Right cardiac atrium (tissue), 5 donors: Measurements from ENCODE around the gene ZBTB12. TPM values are rescaled to one million over a fixed set of nuclear protein-coding genes. Genes with fewer than 3 reads are reported as not detected.
"Not testable (repeated sequence)": the region's sequence is repeated elsewhere in the genome, so short reads cannot be mapped to it uniquely, and the experiment has no call there.

ENCODE experiments used
- ATAC-seq, 2 donors: fragments of 200-7000 bp; cut with Tn5 transposase; one replicate each; pipeline versions ENCODE4 v1.8.0 to v1.9.1; 2020; ENCODE audit warnings: moderate library complexity in 2 of 2, mild to moderate bottlenecking in 1 of 2
- DNase-seq, 3 donors: peaks; one replicate each; pipeline ENCODE4 v3.0.0-alpha.2; 2020
- H3K27ac ChIP-seq: one replicate; pipeline ENCODE4 v1.5.1; 2013; ENCODE audit warnings: mild to moderate bottlenecking, low read length, control low read depth, moderate library complexity
- H3K27me3 ChIP-seq: one replicate; pipeline ENCODE4 v1.6.1; 2013; ENCODE audit not compliant: control insufficient read depth, insufficient read depth
- H3K4me1 ChIP-seq: one replicate; pipeline ENCODE4 v1.6.1; 2013; ENCODE audit warnings: low read length; ENCODE audit not compliant: control insufficient read depth, insufficient read depth
- H3K4me3 ChIP-seq: one replicate; pipeline ENCODE4 v1.5.1; 2013; ENCODE audit warnings: low read length, control low read depth
- H3K9me3 ChIP-seq: one replicate; pipeline ENCODE4 v1.6.1; 2013; ENCODE audit warnings: low read length; ENCODE audit not compliant: control insufficient read depth
- WGBS: extraction: QIAGEN DNeasy Blood & Tissue Kit; methylation state at CpG from one replicate; pipeline ENCODE4 v1.1.7; 2013; 5-methylcytosine and 5-hydroxymethylcytosine counted together
- intact Hi-C, 4 donors: fragments of 100-400 bp; cut with DNase I; formaldehyde crosslinking; loops; one replicate each; pipeline versions ENCODE4 v1.11.0 to v1.14.0; 2022 to 2023
- polyA plus RNA-seq: library from polyadenylated mRNA; stranded (reverse); fragments of 200-250 nt; gene quantifications from one replicate; pipeline ENCODE4 v1.2.3, GENCODE V29; 2013
- total RNA-seq, 4 donors: library from RNA; stranded (reverse); fragmentation: NEBNext Ultra II Directional; extraction: Animal tissue kit (Norgen Biotek cat#: 25700); gene quantifications; one replicate each; pipeline ENCODE4 v1.2.1, GENCODE V29; 2021
- donor health status: healthy with polysubstance abuse.
- donor health status: DM: no; HTN: yes; CAD: no.
- donor health status: DM: no; HTN: no; CAD: no.
- donor health status: DM: no; HTN: yes; CAD: no; lungs with severe emphysema.
- donor health status: DM: yes; HTN: yes; CAD: no.

Gene ZBTB12
- total and polyA plus RNA-seq, 5 donors, result 1.6 to 5.0 (median 3.0) TPM

- ATAC-seq (no peak), DNase-seq (no peak)
- Histone ChIP-seq H3K4me1 (no peaks in the 10 kb centered on the region), H3K9me3 (no peaks in the 10 kb centered on the region), H3K4me3 (no peak overlapping the region), H3K27me3 (no peaks in the 10 kb centered on the region), H3K27ac (no peak overlapping the region)
- intact Hi-C loops, result no loop called here
- 78% methylated on average over 6 of the region's 6 CpGs for WGBS
These were observed 17.9 kb upstream of the ZBTB12 start for GRCh38 chr6:31919624-31920303.

- Histone ChIP-seq H3K27me3 (no peaks in the 10 kb centered on the region), H3K27ac (no peak overlapping the region), H3K4me3 (no peak overlapping the region), H3K4me1 (no peaks in the 10 kb centered on the region), H3K9me3 (no peaks in the 10 kb centered on the region)
- DNase-seq, result no peak
- intact Hi-C loops, result no loop called here
- no peak for ATAC-seq
- WGBS, result 81% methylated on average over 8 of the region's 8 CpGs
These were observed 16.3 kb upstream of the ZBTB12 start for GRCh38 chr6:31918069-31918720.

GRCh38 chr6:31915756-31916155 is 13.9 kb upstream of the ZBTB12 start:
- intact Hi-C loops, result no loop called here

DNA sequence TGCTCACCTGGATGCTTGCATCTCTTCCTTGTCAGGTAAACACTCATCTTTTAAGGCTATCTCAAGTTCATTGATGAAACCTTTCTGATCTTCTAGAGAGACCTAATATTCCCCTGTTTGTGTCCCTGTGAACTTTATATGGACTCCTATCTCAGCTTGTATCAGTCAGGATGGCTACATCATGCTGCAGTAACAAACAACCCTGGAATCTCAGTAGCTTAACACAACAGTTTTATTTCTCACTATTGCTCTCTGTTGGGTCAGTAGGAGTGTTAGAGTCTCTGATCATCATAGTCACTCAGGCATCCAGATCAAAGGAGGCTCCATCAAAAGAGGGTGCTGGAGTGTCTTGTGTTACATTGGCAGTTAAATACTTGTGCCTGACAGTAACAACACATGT is 13.5 kb upstream of the ZBTB12 start:
- no peak overlapping the region for H3K27ac ChIP-seq
- H3K4me3 ChIP-seq, result no peak overlapping the region
- ATAC-seq (no peak), DNase-seq (no peak)
- H3K27me3 ChIP-seq, result no peaks in the 10 kb centered on the region
- intact Hi-C loops, result no loop called here
- H3K9me3 ChIP-seq, result no peaks in the 10 kb centered on the region
- no peaks in the 10 kb centered on the region for H3K4me1 ChIP-seq

More at GRCh38 chr6:31915756-31916155, 13.9 kb upstream of the ZBTB12 start:
- Histone ChIP-seq H3K27me3 (no peaks in the 10 kb centered on the region), H3K27ac (no peak overlapping the region), H3K4me3 (no peak overlapping the region), H3K4me1 (no peaks in the 10 kb centered on the region), H3K9me3 (no peaks in the 10 kb centered on the region)
- ATAC-seq (no peak), DNase-seq (no peak)
- 82% methylated on average over 6 of the region's 6 CpGs for WGBS

DNA sequence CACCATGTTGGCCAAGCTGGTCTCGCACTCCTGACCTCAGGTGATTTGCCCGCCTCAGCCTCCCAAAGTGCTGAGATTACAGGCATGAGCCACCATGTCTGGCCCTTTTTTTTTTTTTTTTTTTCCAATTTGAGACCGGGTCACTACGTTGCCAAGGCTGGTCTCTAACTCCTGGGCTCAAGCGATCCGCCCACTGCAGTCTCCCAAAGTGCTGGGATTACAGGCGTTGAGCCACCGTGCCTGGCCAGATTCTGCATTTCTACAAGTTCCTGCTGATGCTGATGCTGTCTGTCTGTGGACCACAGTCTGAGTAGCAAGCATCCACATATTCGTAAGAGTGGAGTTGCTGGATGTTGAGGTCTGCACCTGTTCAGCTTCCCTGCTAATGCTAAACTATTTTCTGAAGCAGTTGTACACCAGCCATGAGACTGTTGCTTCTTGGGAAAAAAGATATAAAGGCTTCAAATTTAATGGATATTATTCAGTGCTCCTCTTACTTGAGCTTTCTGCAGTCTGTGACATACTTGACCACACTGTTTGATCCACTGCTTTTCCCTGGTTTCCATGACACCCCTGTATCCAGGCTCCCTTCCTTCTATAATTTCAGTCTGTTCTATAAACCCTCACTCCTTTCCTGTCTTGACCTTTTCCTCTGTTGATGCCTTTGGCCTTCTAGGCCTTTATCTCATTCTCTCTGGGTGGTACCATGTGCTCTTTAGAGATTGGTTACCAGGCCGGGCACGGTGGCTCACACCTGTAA is 10.1 kb upstream of the ZBTB12 start:
- DNase-seq, result no peak
- no peaks in the 10 kb centered on the region for H3K4me1 ChIP-seq
- no peak for ATAC-seq
- H3K4me3 ChIP-seq, result no peak overlapping the region
- whole genome bisulfite sequencing, result 69% methylated on average over 11 of the region's 11 CpGs
- intact Hi-C loops, result no loop called here
- H3K27ac ChIP-seq, result no peak overlapping the region
- no peaks in the 10 kb centered on the region for H3K27me3 ChIP-seq
- H3K9me3 ChIP-seq, result no peaks in the 10 kb centered on the region

DNA sequence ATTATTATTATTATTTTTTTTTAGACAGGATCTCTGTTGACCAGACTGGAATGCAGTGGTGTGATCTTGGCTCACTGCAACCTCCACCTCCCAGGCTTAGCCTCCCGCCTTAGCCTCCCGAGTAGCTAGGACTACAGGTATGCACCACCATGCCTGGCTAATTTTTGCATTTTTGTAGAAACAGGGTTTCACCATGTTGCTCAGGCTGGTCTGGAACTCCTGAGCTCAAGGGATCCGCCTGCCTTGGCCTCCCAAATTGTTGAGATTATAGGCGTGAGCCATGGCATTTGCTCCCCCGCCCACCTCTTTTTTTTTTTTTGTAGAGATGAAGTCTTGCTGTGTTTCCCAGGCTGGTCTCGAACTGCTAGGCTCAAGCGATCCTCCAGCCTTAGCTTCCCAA is 7.4 kb upstream of the ZBTB12 start:
- not testable (repeated sequence) for DNase-seq, H3K9me3 ChIP-seq, H3K4me1 ChIP-seq, H3K27ac ChIP-seq, ATAC-seq, H3K27me3 ChIP-seq, H3K4me3 ChIP-seq
- 70% methylated on average over 7 of the region's 7 CpGs for WGBS
- intact Hi-C loops, result loop anchor here in 2 of 4 donors (10.0 kb wide), 1 partner anchor 46 kb away; the partner anchor contains the start of genes NELFE (in 2 of the 2) and SKIC2 (in 2 of the 2)

GRCh38 chr6:31908791-31909190 is 6.9 kb upstream of the ZBTB12 start:
- H3K9me3 ChIP-seq, result no peaks in the 10 kb centered on the region
- ATAC-seq, result no peak
- H3K4me1 ChIP-seq, result no peaks in the 10 kb centered on the region
- no peak overlapping the region for H3K27ac ChIP-seq
- intact Hi-C loops, result loop anchor here in 2 of 4 donors (10.0 kb wide), 1 partner anchor 46 kb away; the partner anchor contains the start of genes NELFE (in 2 of the 2) and SKIC2 (in 2 of the 2)
- WGBS, result 61% methylated on average over 4 of the region's 4 CpGs
- no peak overlapping the region for H3K4me3 ChIP-seq
- H3K27me3 ChIP-seq, result no peaks in the 10 kb centered on the region
- DNase-seq, result no peak

DNA sequence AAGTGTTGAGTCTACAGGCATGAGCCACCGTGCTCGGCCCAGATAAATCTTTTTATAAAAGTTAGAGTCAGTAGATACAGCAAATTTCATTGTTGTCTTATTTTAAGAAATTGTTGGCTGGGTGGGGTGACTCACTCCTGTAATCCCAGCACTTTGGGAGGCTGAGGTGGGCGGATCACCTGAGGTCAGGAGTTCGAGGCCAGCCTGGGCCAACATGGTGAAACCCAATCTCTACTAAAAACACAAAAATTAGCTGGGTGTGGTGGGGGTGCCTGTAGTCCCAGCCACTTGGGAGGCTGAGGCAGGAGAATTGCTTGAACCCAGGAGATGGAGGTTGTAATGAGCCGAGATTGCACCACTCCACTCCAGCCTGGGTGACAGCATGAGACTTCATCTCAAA is 6.4 kb upstream of the ZBTB12 start:
- intact Hi-C loops, result loop anchor here in 2 of 4 donors (10.0 kb wide), 1 partner anchor 47 kb away; the partner anchor contains the start of genes NELFE (in 2 of the 2) and SKIC2 (in 2 of the 2)
- WGBS, result 89% methylated on average over 5 of the region's 5 CpGs
- H3K9me3 ChIP-seq, H3K27ac ChIP-seq, H3K4me3 ChIP-seq, H3K27me3 ChIP-seq, H3K4me1 ChIP-seq, ATAC-seq, DNase-seq: not testable (repeated sequence)

DNA sequence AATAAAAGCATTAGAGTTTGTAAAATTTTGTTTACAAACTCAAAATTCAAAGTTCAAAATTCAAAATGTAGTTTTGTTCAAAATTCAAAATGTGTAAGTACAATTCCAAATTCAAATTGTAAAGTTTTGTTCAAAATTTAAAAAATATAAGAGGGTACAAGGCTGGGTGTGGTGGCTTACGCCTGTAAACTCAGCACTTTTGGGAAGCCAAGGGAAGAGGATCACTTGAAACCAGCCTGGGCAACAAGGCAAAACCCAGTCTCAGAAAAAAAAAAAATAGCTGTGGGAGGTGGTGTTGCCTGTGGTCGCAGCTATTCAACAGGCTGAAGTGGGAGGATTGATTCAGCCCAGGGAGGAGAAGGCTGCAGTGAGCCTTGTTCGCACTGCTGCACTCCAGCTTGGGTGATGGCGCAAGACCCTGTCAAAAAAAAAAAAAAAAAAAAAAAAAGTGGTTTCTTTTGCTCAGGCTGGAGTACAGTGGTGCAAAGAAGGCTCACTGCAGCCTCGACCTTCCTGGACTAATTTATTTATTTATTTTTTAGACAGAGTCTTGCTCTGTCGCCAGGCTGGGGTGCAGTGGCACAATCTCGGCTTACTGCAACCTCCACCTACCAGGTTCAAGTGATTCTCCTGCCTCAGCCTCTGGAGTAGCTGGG is 5.4 kb upstream of the ZBTB12 start:
- Histone ChIP-seq H3K4me3 (no peak overlapping the region), H3K4me1 (no peaks in the 10 kb centered on the region), H3K9me3 (no peaks in the 10 kb centered on the region), H3K27ac (no peak overlapping the region), H3K27me3 (no peaks in the 10 kb centered on the region)
- no peak for DNase-seq
- intact Hi-C loops, result loop anchor here in 2 of 4 donors (10.0 kb wide), 1 partner anchor 48 kb away; the partner anchor contains the start of genes NELFE (in 2 of the 2) and SKIC2 (in 2 of the 2)
- ATAC-seq, result peak in 1 of 2 donors; percentile 42
- 46% methylated on average over 7 of the region's 7 CpGs for WGBS

DNA sequence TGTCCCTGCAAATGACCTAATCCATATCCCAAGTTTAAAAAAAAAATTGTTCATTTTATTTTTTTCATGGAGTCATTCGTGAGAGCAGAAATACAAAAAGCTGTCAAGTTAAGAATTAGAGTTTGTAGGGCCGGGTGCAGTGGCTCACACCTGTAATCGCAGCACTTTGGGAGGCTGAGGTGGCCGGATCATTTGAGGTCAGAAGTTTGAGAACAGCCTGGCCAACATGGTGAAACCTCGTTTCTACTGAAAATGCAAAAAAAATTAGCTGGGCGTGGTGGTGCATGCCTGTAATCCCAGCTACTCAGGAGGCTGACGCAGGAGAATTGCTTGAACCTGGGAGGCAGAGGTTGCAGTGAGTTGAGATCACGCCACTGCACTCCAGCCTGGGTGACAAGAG is 4.8 kb upstream of the ZBTB12 start:
- WGBS, result 77% methylated on average over 8 of the region's 8 CpGs
- intact Hi-C loops, result loop anchor here in 2 of 4 donors (10.0 kb wide), 1 partner anchor 48 kb away; the partner anchor contains the start of genes NELFE (in 2 of the 2) and SKIC2 (in 2 of the 2)
- not testable (repeated sequence) for H3K27me3 ChIP-seq, H3K4me3 ChIP-seq, ATAC-seq, H3K9me3 ChIP-seq, H3K27ac ChIP-seq, DNase-seq, H3K4me1 ChIP-seq
